ENCODE results near the gene DMTF1.

- TF ChIP-seq CTCF (IDR thresholded peaks at IDR 0.05 in 2 of 3, conservative IDR thresholded peaks at IDR 0.05 in 1 of 3; ENCODE audit: control insufficient read depth in 2 of 3, extremely low read depth in 1 of 3, insufficient read depth in 1 of 3, low read depth in 3 of 3, low read length in 3 of 3) (no peak), CREM (IDR thresholded peaks at IDR 0.05; ENCODE audit: low read depth) (no peak), CBX5 (IDR thresholded peaks at IDR 0.05; ENCODE audit: low read depth) (no peak), SRF (IDR thresholded peaks at IDR 0.05; ENCODE audit: low read depth in 2 of 2, low read length in 2 of 2) (no peak), RAD21 (IDR thresholded peaks at IDR 0.05; ENCODE audit: insufficient read depth, low read depth, low read length) (no peak), NFXL1 (IDR thresholded peaks at IDR 0.05; ENCODE audit: borderline replicate concordance) (no peak), SMC3 (IDR thresholded peaks at IDR 0.05; ENCODE audit: borderline replicate concordance, low read length) (no peak), USF2 (IDR thresholded peaks at IDR 0.05; ENCODE audit: borderline replicate concordance, low read depth, low read length) (no peak), POLR2A (IDR thresholded peaks at IDR 0.05; ENCODE audit: low read depth, low read length) (no peak)
These were observed 4.5 kb downstream of the DMTF1 start for GRCh38 chr7:87156709-87157108.

Measured in GM12878 (cell line).